ENCODE measurements around the gene WASHC4. TPM values are rescaled to one million over a fixed set of nuclear protein-coding genes. Genes with fewer than 3 reads are reported as not detected.

The WASHC4 gene, protein sequence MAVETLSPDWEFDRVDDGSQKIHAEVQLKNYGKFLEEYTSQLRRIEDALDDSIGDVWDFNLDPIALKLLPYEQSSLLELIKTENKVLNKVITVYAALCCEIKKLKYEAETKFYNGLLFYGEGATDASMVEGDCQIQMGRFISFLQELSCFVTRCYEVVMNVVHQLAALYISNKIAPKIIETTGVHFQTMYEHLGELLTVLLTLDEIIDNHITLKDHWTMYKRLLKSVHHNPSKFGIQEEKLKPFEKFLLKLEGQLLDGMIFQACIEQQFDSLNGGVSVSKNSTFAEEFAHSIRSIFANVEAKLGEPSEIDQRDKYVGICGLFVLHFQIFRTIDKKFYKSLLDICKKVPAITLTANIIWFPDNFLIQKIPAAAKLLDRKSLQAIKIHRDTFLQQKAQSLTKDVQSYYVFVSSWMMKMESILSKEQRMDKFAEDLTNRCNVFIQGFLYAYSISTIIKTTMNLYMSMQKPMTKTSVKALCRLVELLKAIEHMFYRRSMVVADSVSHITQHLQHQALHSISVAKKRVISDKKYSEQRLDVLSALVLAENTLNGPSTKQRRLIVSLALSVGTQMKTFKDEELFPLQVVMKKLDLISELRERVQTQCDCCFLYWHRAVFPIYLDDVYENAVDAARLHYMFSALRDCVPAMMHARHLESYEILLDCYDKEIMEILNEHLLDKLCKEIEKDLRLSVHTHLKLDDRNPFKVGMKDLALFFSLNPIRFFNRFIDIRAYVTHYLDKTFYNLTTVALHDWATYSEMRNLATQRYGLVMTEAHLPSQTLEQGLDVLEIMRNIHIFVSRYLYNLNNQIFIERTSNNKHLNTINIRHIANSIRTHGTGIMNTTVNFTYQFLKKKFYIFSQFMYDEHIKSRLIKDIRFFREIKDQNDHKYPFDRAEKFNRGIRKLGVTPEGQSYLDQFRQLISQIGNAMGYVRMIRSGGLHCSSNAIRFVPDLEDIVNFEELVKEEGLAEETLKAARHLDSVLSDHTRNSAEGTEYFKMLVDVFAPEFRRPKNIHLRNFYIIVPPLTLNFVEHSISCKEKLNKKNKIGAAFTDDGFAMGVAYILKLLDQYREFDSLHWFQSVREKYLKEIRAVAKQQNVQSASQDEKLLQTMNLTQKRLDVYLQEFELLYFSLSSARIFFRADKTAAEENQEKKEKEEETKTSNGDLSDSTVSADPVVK
- polyA plus RNA-seq (ENCODE audit: insufficient read length in 4 of 4), result 10 to 100 TPM; 43.2 to 69.5 (median 61.3) TPM

DNA sequence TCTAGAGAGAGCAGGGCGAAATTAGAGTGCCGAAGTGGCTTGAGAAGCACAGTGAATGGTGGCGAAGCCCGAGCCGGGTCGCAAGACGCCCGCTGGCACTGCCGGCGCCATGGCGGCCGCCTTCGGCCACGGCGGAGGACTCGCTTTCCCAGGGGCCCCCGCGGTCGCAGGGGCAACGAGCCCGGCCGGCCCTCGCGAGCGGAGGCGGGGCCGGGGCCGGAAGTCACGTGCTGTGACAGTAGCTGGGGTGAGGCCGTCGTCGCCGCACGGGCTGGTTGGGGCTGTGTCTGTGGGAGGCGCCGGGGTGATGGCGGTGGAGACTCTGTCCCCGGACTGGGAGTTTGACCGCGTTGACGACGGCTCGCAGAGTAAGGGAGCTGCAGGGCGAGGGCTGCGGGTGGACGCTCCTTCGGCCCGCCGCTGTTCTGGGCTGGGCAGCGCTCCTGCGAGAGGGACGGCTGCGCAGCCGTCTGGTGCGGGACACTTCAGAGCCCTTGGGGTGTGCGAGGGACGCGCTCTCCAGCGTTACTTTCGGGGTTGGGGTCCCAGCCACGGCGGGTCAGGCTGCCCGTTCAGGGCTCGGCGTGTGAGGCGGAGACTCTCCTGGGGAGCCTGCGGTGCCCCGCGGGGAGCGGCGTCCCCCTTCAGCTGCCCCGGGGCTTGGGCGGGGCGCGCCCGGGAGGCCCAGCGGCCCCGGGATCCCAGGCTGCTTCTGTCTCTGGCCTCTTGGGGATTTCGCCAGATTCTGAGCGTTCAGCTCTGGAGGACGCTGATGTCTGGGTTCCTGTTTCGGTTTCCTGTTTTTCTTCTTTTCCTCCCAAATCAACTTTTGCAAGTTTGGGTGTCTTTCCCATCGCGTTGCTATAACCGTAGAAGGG, at the start of gene WASHC4:
TSS of gene WASHC4 (plus strand) at position 238 of the 878 bp plus-strand sequence. CDS start at position 308, 70 bp downstream.
- DNase-seq (ENCODE audit: low read depth in 4 of 4, low spot score in 3 of 4), result peak; percentile 78 to 88 (median 86)

DNA sequence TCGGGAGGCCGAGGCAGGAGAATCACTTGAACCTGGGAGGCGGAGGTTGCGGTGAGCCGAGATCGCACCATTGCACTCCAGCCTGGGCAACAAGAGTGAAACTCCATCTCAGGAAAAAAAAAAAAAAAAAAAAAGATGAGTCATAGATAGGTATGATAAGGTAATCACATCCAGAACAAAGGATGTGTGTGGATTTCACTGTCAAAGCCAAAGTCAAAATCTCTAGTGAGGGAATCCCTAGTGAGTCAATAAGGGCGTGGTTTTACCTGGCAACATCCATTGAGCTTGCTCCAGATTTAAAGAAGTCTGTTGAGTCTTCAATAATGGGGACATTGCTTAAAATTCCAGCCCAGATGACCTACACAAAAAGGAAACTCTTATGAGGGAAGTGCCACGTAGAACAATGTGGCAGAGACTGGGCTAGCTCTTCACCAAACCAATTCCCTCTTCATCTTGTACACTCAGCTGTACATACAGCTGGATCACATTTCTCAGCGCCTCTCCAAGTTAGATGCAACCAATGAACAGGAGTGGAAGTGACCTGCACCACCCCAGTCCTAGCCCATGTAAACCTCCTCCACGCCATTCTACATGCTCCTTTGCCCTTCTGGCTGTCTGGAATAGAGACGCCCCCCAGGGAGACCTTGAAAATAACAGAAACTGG, 46.7 kb upstream of the WASHC4 start:
- no peak for DNase-seq (ENCODE audit: low read depth in 4 of 4, low spot score in 3 of 4)

DNA sequence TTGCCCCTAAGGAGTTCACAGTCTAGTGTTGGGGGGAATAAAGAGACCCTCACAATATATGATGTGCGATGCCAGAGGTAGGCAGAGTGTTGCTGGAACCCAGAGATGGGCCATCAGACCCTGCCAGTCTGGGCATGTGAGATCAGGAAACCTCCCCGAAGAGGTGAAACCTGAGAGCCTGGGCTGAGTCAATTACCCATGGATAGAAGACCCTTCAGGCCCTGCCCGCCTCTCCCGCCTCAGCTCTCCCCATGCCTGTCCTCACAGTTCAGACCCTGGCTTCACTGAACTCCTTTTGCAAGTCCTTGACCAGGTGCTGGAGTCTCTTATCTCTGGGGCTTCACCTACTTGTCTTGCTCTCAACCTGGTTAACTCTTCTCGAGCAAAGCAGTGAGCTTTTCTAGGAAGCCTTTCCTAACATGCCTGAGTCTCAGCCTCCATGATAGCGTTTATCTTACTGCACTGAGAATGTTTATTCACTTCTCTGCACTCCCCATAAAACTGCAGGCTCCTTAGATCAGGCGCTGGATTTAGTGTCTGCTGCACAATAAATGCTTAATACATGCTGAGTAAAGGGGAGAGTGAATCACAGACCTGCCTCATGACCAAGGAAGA, 42.9 kb upstream of the WASHC4 start:
- DNase-seq (ENCODE audit: low read depth in 4 of 4, low spot score in 3 of 4), result no peak

DNA sequence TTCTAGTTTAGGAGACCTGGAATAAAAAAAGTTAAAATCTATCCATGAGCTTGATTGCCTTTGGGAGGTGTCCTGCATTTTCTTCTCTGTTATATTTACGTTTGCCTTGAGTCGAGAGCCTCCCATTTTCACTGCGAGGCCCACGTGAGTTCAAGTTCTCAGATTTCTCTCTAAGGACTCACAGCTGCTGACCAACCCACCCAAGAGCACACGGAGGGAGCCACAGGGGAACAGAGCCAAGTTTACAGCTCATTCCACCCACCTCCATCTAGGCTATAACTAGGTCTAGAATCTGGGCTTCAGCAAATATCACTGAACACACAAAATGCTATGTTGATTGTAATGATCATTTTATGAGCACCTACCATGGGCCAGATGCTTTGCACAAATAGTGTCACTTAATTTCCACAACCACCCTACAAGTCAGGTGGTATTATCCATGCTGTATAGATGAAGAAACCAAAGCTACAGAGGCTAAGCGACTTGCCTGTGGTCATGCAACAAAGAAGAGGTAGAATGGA, 40.0 kb upstream of the WASHC4 start:
- DNase-seq (ENCODE audit: low read depth in 4 of 4, low spot score in 3 of 4), result no peak

DNA sequence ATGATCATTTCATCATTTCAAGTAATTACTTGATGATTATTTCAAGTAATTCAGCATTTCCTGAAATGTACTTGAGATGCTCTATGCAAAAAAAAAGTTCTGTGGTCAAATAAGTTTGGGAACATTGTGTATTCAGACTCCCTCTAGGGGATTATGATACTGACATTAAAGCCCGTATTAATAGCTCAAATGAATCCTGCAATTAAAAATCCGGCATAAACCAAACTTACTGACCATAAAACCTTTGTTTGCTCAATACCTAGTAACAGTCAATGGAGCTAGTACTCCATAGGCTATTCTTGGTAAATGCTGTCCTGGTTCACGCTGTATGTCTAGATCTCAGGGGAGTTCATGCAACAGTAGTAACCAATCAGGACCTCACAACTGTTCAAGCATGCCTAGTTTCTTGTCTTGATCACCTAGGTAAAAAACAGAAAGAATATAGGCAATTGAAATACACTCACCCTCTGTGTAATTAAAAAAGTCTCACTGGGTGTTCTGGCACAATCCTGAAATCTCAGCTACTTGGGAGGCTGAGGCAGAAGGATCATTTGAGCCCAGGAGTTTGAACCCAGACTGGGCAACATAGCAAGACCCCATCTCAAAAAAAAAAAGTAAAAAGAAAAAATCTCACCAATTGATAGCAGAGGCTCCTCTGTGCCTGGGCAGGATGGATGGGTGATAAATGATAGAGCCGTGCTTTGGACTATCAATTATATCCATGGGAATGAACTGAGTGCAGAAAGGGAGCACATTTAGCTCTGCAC, 37.4 kb upstream of the WASHC4 start:
- DNase-seq (ENCODE audit: low read depth in 4 of 4, low spot score in 3 of 4), result no peak

DNA sequence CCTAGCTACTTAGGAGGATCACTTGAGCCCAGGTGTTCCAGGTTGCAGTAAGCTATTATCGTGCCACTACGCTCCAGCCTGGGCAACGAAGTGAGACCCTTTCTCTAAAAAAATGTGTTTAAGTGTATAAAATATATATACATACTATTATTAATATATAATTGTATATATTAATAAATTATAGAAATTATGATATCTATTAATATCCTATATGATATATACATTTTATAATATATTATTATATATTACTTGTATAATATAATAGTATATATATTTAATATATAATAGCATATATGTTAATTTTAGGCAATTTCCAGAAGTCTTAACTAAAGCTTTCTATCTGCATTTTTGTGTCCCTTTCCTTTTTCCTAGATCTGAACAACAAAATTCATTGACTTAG, 35.5 kb upstream of the WASHC4 start:
- no peak for DNase-seq (ENCODE audit: low read depth in 4 of 4, low spot score in 3 of 4)

DNA sequence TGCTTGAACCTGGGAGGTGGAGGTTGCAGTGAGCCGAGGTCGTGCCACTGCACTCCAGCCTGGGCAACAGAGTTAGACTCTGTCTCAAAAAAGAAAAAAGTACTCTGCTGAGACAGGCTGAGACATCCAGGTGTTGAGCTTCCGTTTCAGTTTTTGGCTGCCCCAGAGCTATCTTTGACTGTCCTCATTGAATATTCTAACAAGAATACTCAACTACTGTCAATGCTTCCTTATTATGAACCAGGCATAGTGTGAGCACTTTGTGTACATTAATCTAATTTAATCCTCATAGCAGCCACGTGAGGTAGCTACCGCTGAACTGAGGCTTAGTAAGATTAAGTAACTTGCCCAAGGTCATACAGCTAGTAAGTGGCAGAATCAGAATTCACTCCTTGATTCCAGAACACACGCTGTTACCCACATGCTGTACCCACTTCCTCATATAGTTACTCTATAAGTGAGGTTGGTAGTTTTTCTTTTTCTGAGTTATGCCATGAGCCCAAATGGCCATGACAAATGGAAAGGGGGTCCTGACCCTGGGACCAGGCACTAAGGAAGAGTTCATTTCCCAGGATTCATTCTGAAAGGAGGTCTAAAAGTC, 34.5 kb upstream of the WASHC4 start:
- no peak for DNase-seq (ENCODE audit: low read depth in 4 of 4, low spot score in 3 of 4)

DNA sequence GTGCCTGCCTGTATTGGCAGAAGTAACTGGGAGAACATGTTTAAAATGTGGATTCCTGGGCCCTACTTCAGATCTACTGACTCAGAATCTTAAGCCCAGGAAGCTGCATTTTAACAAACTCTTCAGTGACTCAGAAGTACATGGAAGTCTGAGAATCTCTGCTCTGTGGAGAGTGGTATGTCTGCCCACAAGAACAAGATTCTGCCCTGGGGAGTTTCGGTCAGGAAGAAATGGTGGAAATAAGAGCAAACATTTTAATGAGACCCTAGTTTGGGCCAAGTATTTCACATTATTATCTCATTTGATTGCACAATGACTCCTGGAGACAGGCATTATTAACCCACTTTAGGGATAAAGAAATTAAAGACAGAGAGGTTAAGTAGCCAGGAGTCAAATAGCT, 31.4 kb upstream of the WASHC4 start:
- no peak for DNase-seq (ENCODE audit: low read depth in 4 of 4, low spot score in 3 of 4)

DNA sequence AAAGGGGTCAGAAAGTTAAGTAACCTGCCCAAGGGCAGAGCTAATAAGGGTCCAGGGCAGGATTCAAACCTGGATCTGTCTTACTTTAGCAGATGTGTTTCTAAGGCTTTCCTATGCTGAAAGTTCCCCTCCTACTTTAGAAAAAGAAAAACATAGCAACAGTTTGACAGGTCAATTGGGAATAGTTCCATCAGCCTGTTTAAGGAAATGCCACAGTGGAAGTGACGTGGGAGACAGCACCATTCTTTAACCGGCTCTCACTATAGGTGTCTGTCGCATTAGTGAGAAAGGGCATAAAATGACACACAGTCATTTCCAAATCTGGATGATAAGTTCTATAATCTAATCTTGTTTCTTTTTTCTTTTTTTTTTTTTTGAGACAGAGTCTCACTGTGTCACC, 30.6 kb upstream of the WASHC4 start:
- DNase-seq (ENCODE audit: low read depth in 4 of 4, low spot score in 3 of 4), result no peak

DNA sequence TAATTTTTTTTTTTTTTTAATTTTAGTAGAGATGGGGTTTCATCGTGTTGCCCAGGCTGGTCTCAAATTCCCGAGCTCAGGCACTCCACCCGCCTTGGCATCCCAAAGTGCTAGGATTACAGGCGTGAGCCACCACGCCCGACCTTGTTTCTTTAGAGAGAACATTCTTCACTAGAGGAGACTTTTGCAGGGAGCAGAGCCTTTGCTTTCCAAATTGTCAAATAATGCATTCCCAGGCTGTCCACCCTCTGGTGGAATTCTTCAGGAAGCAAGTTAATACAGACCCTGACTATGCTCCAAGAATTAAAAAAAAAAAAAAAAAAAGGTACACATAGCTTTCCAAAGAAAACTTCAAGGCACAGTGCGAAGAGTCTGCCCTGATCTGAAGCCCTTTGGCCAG, 30.1 kb upstream of the WASHC4 start:
- DNase-seq (ENCODE audit: low read depth in 4 of 4, low spot score in 3 of 4), result no peak

DNA sequence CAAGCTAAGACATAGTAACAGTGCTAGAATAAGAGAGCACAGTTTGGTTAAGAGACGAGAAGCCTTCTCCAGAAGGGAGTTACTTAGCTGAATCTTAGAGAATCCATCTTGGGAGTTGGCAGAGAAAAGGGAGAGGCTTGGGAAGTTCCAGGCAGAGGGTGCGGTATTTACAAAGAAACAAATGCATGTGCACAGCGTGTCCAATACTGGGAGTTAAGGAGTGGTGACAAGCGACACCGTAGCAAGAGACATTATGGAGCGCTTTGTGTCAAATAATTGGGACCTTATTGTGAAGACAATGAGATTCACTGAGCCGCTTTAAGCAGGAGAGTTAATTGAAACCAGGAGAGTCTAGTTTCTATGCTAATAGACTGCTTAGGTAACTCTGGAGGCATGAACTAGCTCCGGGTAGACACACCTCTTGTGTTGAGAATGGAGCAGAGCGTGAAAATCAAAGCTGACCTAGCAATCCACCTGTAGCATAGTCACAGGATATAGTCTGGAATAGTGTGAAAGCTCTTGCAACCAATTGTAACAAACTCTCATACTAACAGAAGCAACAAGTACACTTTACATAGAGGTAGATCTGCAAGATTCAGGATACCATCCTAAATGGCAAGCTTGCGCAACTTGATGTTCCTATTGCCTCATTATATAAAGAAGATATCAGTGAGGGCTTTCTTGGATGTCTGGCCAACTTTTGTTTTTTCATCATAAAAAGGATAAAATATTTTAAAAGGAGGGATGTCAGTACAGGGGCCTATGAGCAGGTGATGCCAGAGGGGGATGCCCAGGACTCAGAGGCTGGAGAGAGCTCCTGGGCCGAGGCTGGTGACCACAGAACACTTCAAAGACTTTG, 28.6 kb upstream of the WASHC4 start:
- no peak for DNase-seq (ENCODE audit: low read depth in 4 of 4, low spot score in 3 of 4)

DNA sequence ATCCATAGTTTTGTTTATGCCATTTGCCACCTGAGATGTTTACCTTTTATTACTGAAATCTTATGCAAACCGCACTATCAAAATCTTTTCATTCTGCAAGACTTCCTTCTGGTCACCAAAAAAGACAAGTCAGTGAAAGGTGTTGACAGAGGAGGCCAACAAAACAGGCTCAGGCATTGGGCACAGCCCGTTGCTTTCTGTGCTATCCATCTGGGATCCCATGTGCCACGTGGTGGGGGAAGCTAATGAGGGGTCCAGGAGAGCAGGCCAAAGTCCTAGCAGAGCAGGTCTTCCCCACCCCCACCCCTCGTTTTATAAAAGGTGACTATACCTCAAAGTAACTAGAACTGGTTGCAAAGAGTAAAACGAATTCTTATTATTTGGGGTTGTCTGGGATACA, 24.5 kb upstream of the WASHC4 start:
- DNase-seq (ENCODE audit: low read depth in 4 of 4, low spot score in 3 of 4), result no peak

DNA sequence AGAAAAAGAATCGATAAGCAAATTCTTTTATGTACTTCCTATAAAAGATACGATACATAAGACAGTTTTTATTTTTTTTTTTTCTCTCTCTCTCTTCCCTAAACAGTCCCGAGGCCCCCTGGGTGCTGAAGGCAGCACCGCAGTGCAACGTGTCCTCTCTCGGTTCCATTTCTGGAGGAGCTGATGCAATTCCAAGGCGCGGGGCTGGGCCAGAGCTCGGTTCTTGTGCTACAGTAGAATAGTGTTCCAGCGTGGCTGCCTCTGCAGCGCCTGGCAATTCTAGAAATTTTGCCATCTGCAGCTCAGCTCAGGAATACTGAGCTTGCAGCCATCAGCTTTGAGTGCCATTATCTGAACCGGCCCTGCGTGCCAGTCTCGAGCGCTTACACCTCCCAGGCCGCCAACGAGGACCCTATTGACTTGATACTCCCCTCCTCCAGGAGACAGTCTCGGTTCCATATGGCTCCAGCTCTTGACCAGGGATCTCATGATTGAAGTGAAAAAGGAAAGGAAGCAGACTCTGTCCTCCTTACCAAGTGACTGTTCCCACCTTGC, 23.9 kb upstream of the WASHC4 start:
- DNase-seq (ENCODE audit: low read depth in 4 of 4, low spot score in 3 of 4), result no peak

DNA sequence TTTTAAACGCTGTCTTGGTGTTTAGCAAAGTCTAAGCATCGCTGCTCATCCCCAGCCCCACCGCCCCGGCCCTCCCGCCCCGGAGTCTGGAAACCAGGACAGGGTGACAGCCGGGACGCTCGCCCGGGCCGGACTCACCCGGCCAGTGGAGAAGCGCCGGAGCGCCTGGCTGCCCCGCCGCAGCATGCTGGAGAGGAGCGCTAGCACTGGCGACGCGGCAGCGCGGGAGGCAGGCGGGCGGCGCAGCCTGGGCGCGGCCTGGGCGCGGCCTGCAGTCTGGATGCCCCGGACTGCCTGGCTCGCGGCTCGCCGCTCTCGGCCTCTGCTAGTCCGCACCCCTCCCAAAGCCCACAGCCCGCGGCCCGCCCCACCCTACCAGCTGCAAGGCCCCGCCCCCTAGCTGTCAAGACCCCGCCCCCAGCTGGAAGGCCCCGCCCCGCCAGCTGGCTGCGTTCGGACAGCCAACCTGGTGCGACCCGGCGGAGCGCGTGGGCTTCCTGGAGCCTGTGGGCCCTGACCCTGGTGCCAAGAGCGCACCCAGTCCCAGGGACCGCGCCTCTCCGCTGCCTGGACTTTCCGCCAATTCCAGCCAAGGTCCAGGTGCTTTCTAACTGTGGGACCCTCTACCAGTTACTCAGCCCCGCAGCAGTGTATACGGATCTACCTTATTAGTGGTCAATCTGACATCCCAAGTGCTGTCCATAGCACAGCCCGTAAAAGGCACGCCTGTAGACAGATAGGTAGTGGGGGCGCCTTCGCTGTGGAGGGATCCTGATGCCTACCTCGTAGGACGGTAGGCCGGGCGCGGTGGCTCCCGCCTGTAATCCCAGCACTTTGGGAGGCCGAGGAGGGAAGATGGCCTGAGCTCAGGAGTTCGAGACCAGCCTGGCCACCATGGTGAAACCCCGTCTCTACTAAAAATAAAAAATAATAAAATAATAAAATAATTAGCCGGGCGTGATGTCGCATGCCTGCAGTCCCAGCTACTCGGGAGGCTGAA, 23.0 kb upstream of the WASHC4 start, which contains the start of gene ALDH1L2:
TSS of gene ALDH1L2 (minus strand) at position 208 of the 1,000 bp plus-strand sequence. CDS start at position 186, 22 bp downstream.
- no peak for DNase-seq (ENCODE audit: low read depth in 4 of 4, low spot score in 3 of 4)

DNA sequence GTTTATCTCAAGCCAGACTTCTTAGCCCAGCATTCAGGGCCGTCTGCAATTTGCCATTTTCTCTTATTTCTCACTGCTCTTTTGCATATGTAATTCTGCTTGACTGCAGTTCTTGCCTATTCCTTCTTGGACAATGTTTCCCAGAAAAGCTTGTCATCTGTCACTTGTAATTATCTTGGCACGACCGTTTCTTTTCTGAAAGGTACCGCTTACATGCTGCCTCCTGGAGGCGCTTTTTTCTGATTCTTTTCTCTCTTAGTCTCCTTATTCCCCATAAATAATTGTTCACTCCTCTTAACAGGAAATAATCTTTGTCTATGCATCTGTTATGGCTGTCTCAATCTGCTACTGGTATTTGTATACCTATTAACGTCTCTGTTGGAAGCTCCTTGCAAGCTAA, 22.0 kb upstream of the WASHC4 start:
- DNase-seq (ENCODE audit: low read depth in 4 of 4, low spot score in 3 of 4), result no peak

All from left renal pelvis (tissue), 4 donors.